HepG2 (cell line): ENCODE data around the gene HTRA3. TPM values are rescaled to one million over a fixed set of nuclear protein-coding genes. Genes with fewer than 3 reads are reported as not detected.
A peak's percentile ranks its signal among the peaks of the same experiment; 100 is the strongest.

ENCODE experiments used
- ADNP ChIP-seq: sonication (generic); formaldehyde crosslinking; IDR thresholded peaks from 2 replicates; pipeline ENCODE4 v1.4.0; 2020; ENCODE audit warnings: missing genetic modification reagents
- CEBPB ChIP-seq: IDR thresholded peaks from 2 replicates; pipeline ENCODE4 v1.6.1; 2011; ENCODE audit warnings: low read depth, low read length, improper control_type of control experiment, borderline replicate concordance
- CREBL2 ChIP-seq: sonication (generic); formaldehyde crosslinking; IDR thresholded peaks from 2 replicates; pipeline ENCODE4 v1.8.1; 2023; ENCODE audit warnings: missing genetic modification reagents, mild to moderate bottlenecking, borderline replicate concordance
- FOXA1 ChIP-seq, 2 experiments: fragments of 450-650 bp in 1 of 2; sonication (generic) in 1 of 2; formaldehyde crosslinking in 1 of 2; IDR thresholded peaks; 2 replicates each; pipeline versions ENCODE4 v1.4.0 to v1.6.1; 2016 to 2020; ENCODE audit warnings: missing genetic modification reagents in 1 of 2
- FOXP4 ChIP-seq: sonication (generic); formaldehyde crosslinking; IDR thresholded peaks from 2 replicates; pipeline ENCODE4 v1.4.0; 2020; ENCODE audit warnings: missing genetic modification reagents
- HOXA3 ChIP-seq: sonication (generic); formaldehyde crosslinking; IDR thresholded peaks from 2 replicates; pipeline ENCODE4 v1.5.0; 2020; ENCODE audit warnings: missing genetic modification reagents
- KLF15 ChIP-seq: sonication (generic); formaldehyde crosslinking; IDR thresholded peaks from 2 replicates; pipeline ENCODE4 v1.8.1; 2023; ENCODE audit warnings: borderline replicate concordance, mild to moderate bottlenecking, inconsistent platforms, missing genetic modification reagents, mixed read lengths
- MTERF4 ChIP-seq: sonication (generic); formaldehyde crosslinking; IDR thresholded peaks from 2 replicates; pipeline ENCODE4 v1.8.0; 2023; ENCODE audit warnings: mild to moderate bottlenecking, missing genetic modification reagents
- NONO ChIP-seq, 2 experiments: fragments of 450-650 bp in 1 of 2; sonication (generic) in 1 of 2; formaldehyde crosslinking in 1 of 2; IDR thresholded peaks in 1 of 2; conservative IDR thresholded peaks in 1 of 2; 2 replicates each; pipeline versions ENCODE4 v1.6.1 to v1.8.0; 2017 to 2022; ENCODE audit warnings: mild to moderate bottlenecking in 1 of 2, missing genetic modification reagents in 1 of 2, moderate library complexity in 1 of 2
- PATZ1 ChIP-seq: sonication (generic); formaldehyde crosslinking; IDR thresholded peaks from 2 replicates; pipeline ENCODE4 v1.4.0; 2020; ENCODE audit warnings: missing genetic modification reagents
- PHF20 ChIP-seq: sonication (generic); formaldehyde crosslinking; IDR thresholded peaks from 2 replicates; pipeline ENCODE4 v1.5.0; 2020; ENCODE audit warnings: mild to moderate bottlenecking, missing genetic modification reagents
- POGK ChIP-seq: sonication (generic); formaldehyde crosslinking; conservative IDR thresholded peaks from 2 replicates; pipeline ENCODE4 v1.8.0; 2022; ENCODE audit warnings: mild to moderate bottlenecking, moderate library complexity, missing genetic modification reagents
- THAP11 ChIP-seq: IDR thresholded peaks from 2 replicates; pipeline ENCODE4 v1.6.1; 2016; ENCODE audit warnings: missing biosample characterization, missing genetic modification reagents
- TRIM22 ChIP-seq: fragments of 450-650 bp; IDR thresholded peaks from 2 replicates; pipeline ENCODE4 v1.6.1; 2017
- XRCC5 ChIP-seq: fragments of 200-400 bp; formaldehyde crosslinking; optimal IDR thresholded peaks from 2 replicates; pipeline ENCODE3; 2017; ENCODE audit warnings: mild to moderate bottlenecking, low read length
- ZMYM4 ChIP-seq: sonication (generic); formaldehyde crosslinking; IDR thresholded peaks from 2 replicates; pipeline ENCODE4 v1.8.1; 2023; ENCODE audit warnings: mild to moderate bottlenecking, missing genetic modification reagents
- ZNF274 ChIP-seq: sonication (generic); formaldehyde crosslinking; IDR thresholded peaks from 2 replicates; pipeline ENCODE4 v1.5.1; 2020; ENCODE audit warnings: mild to moderate bottlenecking, missing genetic modification reagents
- ZNF432 ChIP-seq: sonication (generic); formaldehyde crosslinking; IDR thresholded peaks from 2 replicates; pipeline ENCODE4 v1.5.0; 2020; ENCODE audit warnings: missing genetic modification reagents, mild to moderate bottlenecking, borderline replicate concordance
- ZNF629 ChIP-seq: sonication (generic); formaldehyde crosslinking; conservative IDR thresholded peaks from 2 replicates; pipeline ENCODE4 v1.5.0; 2020; ENCODE audit warnings: missing genetic modification reagents
- ZSCAN29 ChIP-seq: sonication (generic); formaldehyde crosslinking; conservative IDR thresholded peaks from 2 replicates; pipeline ENCODE4 v1.4.0; 2020; ENCODE audit warnings: mild to moderate bottlenecking, missing genetic modification reagents
- polyA plus RNA-seq, 8 experiments: library from polyadenylated mRNA; depleted of rRNA in 3 of 8; stranded (reverse) in 7 of 8; unstranded in 1 of 8; fragments of >200 nt; fragmentation: Illumina TruSeq in 4 of 8; extraction: Trizol in 4 of 8; gene quantifications; 2 replicates each; pipeline versions ENCODE4 v1.2.1 to v1.2.3, GENCODE V29; 2011 to 2016; ENCODE audit warnings: low read depth in 4 of 8, missing spikeins in 1 of 8, mixed read lengths in 1 of 8; ENCODE audit not compliant: insufficient read depth in 1 of 8
- total RNA-seq, 5 experiments: library from RNA; depleted of rRNA; stranded (reverse); fragments of >200 nt; fragmentation: Illumina TruSeq; extraction: Trizol; gene quantifications; 2 replicates each; pipeline ENCODE4 v1.2.3, GENCODE V29; 2016; ENCODE audit warnings: low read depth in 1 of 5

HTRA3 gene
- total and polyA plus RNA-seq, 2 of the 13 experiments (the other 11 are each of a cell fraction or from before 2014, with no cell fraction given) = 0.17 TPM; not detected in 1

- TF ChIP-seq PHF20 (CRISPR knock-in tag) = peak; percentile 21; the same call in 1 of the 2 replicates
- TF ChIP-seq ZMYM4 = no peak
- TF ChIP-seq MTERF4 (CRISPR knock-in tag) = no peak
- TF ChIP-seq ZNF274 (CRISPR knock-in tag) = no peak
- TF ChIP-seq ZNF432 (CRISPR knock-in tag) = no peak
- no peak for TF ChIP-seq FOXA1 (IDR thresholded peaks at IDR 0.05)
- peak; percentile 82 for TF ChIP-seq FOXA1 (CRISPR knock-in tag; IDR thresholded peaks at IDR 0.05)
- TF ChIP-seq HOXA3 (CRISPR knock-in tag) = peak; percentile 38; the same call in 1 of the 2 replicates
- TF ChIP-seq THAP11 (CRISPR knock-in tag) = no peak
- no peak for TF ChIP-seq ADNP
- no peak for TF ChIP-seq CEBPB
- TF ChIP-seq TRIM22 = no peak
- TF ChIP-seq CREBL2 = no peak
- TF ChIP-seq POGK (CRISPR knock-in tag) = 0 out of 2 replicates have a peak, but pooled peaks have one; percentile 55
- TF ChIP-seq FOXP4 (CRISPR knock-in tag) = no peak; the same call in 1 of the 2 replicates
- peak; percentile 95 for TF ChIP-seq PATZ1
- no peak for TF ChIP-seq NONO (IDR thresholded peaks at IDR 0.05)
- no peak for TF ChIP-seq NONO (CRISPR knock-in tag; conservative IDR thresholded peaks at IDR 0.05)
- TF ChIP-seq ZSCAN29 = 0 out of 2 replicates have a peak, but pooled peaks have one; percentile 17
- no peak for TF ChIP-seq KLF15 (CRISPR knock-in tag)
- TF ChIP-seq XRCC5 = peak; percentile 55
- TF ChIP-seq ZNF629 (CRISPR knock-in tag) = no peak
These were observed 43.7 kb upstream of the HTRA3 start (continued) for GRCh38 chr4:8225706-8226443.
